Neural crest cell (in vitro differentiated cells): ENCODE data around the gene NKAPD1. TPM values are rescaled to one million over a fixed set of nuclear protein-coding genes. Genes with fewer than 3 reads are reported as not detected.

Experiments used
- DNase-seq: peaks from one replicate; pipeline ENCODE4 v3.0.0; 2021; ENCODE audit warnings: low read depth, mixed read lengths, low spot score
- H3K27ac Mint-ChIP-seq: one replicate; pipeline ENCODE4 v1.8.0; 2021; ENCODE audit warnings: mild to moderate bottlenecking, mixed read lengths; ENCODE audit not compliant: unreplicated experiment
- H3K27me3 Mint-ChIP-seq: 2 replicates; pipeline ENCODE4 v1.8.0; 2021; ENCODE audit warnings: low read depth, mild to moderate bottlenecking, mixed read lengths
- H3K36me3 Mint-ChIP-seq: 2 replicates; pipeline ENCODE4 v1.8.0; 2021; ENCODE audit warnings: low read depth, mild to moderate bottlenecking, mixed read lengths
- H3K4me1 Mint-ChIP-seq: 2 replicates; pipeline ENCODE4 v1.8.0; 2021; ENCODE audit warnings: mixed read lengths
- H3K4me3 Mint-ChIP-seq: one replicate; pipeline ENCODE4 v1.8.0; 2021; ENCODE audit warnings: mild to moderate bottlenecking, mixed read lengths
- H3K9me3 Mint-ChIP-seq: 2 replicates; pipeline ENCODE4 v1.8.0; 2021; ENCODE audit warnings: mixed read lengths
- total RNA-seq: library from RNA; stranded (reverse); gene quantifications from 2 replicates; pipeline ENCODE4 v1.2.1, GENCODE V29; 2021
- TF ChIP-seq, protein P1 (sequence below): fragments of 200-600 bp; sonication (generic); conservative IDR thresholded peaks from 2 replicates; pipeline ENCODE4 v1.5.0; 2021; ENCODE audit warnings: antibody characterized with exemption, mild to moderate bottlenecking

NKAPD1 gene
- total RNA-seq, 1 donor from 2014 or later: 33.1 TPM

DNA sequence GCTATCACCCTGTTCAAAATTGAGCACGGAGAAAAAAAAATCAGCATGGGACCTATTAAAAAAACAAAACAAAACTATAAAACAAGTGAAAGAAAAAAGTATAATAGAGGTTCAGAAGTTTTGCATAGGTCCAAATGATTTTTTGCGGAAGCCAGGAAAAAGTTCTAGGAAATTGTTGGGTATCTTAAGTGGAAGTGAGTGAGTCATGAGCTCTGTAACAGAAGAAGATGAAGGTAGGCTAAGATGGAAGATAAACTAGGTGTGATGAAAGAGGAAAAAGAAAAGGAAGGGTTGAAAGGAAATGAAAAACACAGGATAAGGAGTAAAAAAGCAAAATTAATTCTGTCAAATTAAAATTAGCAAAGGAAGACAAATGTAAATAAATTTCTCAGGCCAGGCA, 40.4 kb downstream of the NKAPD1 start:
- no peak for DNase-seq
- TF ChIP-seq, protein P1, sequence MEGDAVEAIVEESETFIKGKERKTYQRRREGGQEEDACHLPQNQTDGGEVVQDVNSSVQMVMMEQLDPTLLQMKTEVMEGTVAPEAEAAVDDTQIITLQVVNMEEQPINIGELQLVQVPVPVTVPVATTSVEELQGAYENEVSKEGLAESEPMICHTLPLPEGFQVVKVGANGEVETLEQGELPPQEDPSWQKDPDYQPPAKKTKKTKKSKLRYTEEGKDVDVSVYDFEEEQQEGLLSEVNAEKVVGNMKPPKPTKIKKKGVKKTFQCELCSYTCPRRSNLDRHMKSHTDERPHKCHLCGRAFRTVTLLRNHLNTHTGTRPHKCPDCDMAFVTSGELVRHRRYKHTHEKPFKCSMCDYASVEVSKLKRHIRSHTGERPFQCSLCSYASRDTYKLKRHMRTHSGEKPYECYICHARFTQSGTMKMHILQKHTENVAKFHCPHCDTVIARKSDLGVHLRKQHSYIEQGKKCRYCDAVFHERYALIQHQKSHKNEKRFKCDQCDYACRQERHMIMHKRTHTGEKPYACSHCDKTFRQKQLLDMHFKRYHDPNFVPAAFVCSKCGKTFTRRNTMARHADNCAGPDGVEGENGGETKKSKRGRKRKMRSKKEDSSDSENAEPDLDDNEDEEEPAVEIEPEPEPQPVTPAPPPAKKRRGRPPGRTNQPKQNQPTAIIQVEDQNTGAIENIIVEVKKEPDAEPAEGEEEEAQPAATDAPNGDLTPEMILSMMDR: no peak
- Mint-ChIP-seq H3K4me1 (no peaks in the 10 kb centered on the region), H3K27ac (no peak overlapping the region), H3K9me3 (peaks cover 4% of the 10 kb centered on the region), H3K4me3 (no peak overlapping the region), H3K36me3 (peaks cover 2% of the 10 kb centered on the region), H3K27me3 (no peaks in the 10 kb centered on the region)

DNA sequence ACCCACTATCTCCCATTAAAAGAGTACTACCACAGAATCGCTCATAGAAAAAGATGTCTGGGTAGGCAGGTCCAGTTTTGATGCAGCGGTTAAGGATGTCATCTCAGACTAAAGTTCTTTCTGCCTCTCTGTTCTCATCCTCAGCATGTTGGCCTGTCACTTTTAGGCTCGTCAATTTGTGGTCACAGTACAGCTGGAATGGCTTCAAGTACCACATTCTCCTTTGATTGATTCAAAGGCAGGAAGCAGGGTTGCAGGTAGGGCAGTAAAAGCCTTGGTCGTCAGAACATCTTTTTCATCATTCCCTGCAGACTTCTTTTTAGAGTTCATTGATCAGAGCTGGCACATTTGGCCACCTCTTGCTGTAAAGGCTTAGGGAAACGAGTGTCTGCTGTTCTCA, 41.3 kb downstream of the NKAPD1 start:
- Mint-ChIP-seq H3K27me3 (no peaks in the 10 kb centered on the region), H3K27ac (no peak overlapping the region), H3K36me3 (peaks cover 2% of the 10 kb centered on the region), H3K4me3 (no peak overlapping the region), H3K9me3 (peaks cover 3% of the 10 kb centered on the region), H3K4me1 (no peaks in the 10 kb centered on the region)
- DNase-seq: no peak
- TF ChIP-seq, protein P1: no peak

DNA sequence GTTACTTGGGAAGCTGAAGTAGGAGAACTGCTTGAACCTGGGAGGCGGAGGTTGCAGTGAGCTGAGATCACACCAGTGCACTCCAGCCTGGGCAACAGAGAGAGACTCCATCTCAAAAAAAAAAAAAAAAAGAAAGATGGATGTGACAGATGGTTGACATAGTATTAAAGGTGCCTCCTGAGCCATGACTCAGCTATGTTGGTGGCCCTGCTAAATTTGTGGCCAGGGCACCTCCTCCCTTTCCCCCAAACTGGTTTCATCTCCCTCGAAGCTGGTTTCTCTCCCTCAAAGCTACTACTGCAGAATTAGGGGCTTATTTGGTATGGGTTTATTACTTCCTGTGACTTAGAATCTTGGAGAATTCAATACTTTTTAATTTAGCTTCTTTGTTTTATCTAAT, 44.1 kb downstream of the NKAPD1 start:
- H3K4me3 Mint-ChIP-seq: no peak overlapping the region
- H3K36me3 Mint-ChIP-seq: no peaks in the 10 kb centered on the region
- H3K27ac Mint-ChIP-seq: no peak overlapping the region
- no peak for DNase-seq
- H3K9me3 Mint-ChIP-seq: no peaks in the 10 kb centered on the region
- TF ChIP-seq, protein P1: no peak
- no peaks in the 10 kb centered on the region for H3K4me1 Mint-ChIP-seq
- no peaks in the 10 kb centered on the region for H3K27me3 Mint-ChIP-seq

DNA sequence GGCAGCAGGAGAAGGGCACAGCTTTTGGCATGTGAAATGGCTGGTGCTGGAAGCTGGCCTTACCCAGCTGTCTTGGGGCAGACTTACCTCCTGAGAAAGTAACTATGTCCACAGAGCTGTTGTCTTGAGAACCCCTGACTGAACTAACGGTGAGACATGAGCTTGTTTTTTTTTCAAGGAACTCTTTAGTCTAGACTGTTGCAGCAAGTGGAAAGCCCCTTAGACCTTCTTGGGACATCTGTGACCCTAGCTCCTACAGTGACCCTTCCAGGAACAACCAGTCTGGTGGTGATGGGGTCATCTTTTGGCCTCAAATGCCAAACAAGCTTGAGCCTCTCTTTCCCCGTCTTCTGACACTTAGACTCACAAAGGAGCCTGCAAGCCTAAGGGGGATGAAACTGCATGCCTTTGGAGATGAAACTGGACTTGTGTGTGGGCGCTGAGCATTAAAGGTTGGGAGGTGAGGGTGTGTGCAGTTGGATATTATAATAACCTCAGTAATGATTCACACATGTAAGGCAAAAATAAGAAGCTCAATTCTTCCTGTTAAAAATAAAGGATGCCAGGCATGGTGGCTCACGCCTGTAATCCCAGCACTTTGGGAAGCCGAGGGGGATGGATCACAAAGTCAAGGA, 48.0 kb downstream of the NKAPD1 start:
- Mint-ChIP-seq H3K27ac (no peak overlapping the region), H3K9me3 (no peaks in the 10 kb centered on the region), H3K4me1 (no peaks in the 10 kb centered on the region), H3K36me3 (no peaks in the 10 kb centered on the region), H3K27me3 (no peaks in the 10 kb centered on the region), H3K4me3 (no peak overlapping the region)
- DNase-seq: no peak
- TF ChIP-seq, protein P1: no peak

DNA sequence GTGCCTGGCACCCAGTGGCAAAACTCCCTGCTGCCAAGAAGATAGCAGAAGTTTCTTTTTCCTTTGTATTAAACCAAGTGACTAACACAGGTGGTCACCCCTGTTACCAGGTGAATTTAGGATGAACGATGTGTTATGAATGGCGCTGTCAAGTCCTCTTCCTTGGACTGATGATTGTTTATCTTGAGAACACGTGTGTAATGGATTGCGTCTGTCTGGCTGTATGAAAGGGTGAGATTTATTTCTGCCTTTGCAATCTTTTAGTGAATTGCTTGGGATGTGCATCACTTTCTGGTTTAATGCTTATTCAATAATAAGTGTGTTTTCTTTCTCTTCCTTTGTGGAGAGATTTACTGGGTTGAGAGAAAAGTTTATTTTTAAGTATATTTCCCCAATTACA, 49.0 kb downstream of the NKAPD1 start:
- no peak for DNase-seq
- Mint-ChIP-seq H3K4me3 (no peak overlapping the region), H3K4me1 (no peaks in the 10 kb centered on the region), H3K27me3 (no peaks in the 10 kb centered on the region), H3K9me3 (no peaks in the 10 kb centered on the region), H3K27ac (no peak overlapping the region), H3K36me3 (no peaks in the 10 kb centered on the region)
- TF ChIP-seq, protein P1: no peak

DNA sequence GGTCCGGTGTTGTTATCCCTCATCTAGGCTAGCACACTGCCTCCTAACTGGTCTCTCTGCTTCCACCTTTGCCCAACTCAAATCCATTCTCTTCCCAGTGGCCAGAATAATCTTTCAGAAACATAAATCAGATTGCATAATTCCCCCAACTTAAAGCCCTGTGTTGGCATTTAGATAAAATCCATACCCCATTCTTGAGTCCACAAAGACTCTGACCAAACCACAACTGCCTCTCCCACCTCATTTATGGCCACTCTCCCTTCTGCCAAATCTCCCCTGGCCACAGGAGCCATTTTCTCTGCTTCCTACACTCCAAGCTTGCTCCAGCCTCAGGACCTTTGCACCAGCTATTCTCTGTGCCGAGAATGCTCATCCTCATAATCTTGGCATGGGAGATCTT, 53.0 kb downstream of the NKAPD1 start:
- Mint-ChIP-seq H3K27ac (no peak overlapping the region), H3K36me3 (no peaks in the 10 kb centered on the region)
- TF ChIP-seq, protein P1: no peak

More for the DNA sequence above, 53.0 kb downstream of the NKAPD1 start:
- DNase-seq: no peak
- Mint-ChIP-seq H3K4me3 (no peak overlapping the region), H3K4me1 (no peaks in the 10 kb centered on the region), H3K27me3 (no peaks in the 10 kb centered on the region), H3K9me3 (no peaks in the 10 kb centered on the region)
